Measurements from ENCODE around the gene FBXO15.

FBXO15 gene

GRCh38 chr18:74153377-74153776, 5.7 kb upstream of the FBXO15 start:
- no peak for DNase-seq

DNA sequence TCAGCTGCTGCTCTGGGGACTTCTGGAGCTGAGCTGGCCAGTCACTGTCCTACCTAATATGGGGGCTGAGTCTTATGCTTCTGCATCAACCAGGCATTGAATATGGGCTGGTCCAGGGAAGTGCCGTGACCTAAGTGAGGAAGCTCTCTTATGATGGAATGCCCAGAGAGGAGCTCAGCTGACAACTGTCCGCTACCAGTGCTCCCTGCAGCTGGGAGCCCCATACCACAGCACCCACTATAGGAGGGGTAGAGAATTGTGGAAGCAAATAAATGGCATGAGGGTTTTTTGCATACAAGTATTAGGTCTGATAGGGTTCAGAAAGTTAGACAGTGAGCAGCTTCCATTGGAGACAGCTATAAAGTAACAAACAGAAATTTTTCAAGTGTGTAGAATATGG, 5.2 kb upstream of the FBXO15 start:
- no peak for DNase-seq

GRCh38 chr18:74152270-74152669, 4.6 kb upstream of the FBXO15 start:
- no peak for DNase-seq

- DNase-seq, result no peak
These were observed 2.2 kb upstream of the FBXO15 start for GRCh38 chr18:74149878-74150277.

- DNase-seq, result no peak
These were observed 973 bp upstream of the FBXO15 start for GRCh38 chr18:74148543-74149070.

GRCh38 chr18:74147491-74147778, 199 bp downstream of the FBXO15 start:
- no peak for DNase-seq

DNA sequence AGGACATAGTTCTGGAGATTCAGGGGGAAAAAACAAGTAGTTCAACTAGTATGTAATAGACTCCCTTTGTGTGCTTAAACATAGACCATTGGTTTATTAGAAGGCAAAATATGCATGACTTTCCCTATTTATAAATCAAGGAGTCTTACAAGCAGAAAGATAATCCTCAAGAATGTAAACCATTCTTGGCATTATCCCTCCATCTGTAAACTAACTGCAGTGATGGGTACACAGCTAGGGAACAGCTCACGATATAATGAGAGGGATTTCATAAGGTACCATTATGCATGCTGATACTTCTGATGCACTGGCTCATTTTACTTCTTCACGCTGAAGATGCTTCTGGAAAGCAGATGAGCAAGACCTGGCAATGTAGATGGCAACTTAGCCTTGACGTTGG, 878 bp downstream of the FBXO15 start:
- no peak for DNase-seq

DNA sequence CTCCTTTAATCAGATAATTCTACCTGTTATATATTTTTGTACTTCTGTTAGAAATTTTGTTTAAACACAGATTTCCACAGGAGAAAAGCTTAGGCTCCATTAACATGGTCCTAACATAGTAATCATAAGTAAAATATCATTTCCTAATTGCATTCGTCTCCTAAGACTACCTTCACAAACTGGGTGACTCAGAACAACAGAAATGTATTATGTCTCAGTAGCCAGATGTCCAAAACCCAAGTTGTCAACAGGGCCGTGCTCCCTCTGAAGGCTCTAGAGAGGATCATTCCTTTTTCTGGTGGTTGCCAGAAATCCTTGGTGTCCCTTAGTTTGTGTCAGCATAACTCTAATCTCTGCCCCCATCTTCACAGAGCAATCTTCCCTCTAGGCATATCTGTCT, 5.4 kb downstream of the FBXO15 start:
- DNase-seq, result no peak

- no peak for DNase-seq
These were observed 6.0 kb downstream of the FBXO15 start for GRCh38 chr18:74141667-74142066.

GRCh38 chr18:74140582-74140981, 7.1 kb downstream of the FBXO15 start:
- DNase-seq, result no peak

DNA sequence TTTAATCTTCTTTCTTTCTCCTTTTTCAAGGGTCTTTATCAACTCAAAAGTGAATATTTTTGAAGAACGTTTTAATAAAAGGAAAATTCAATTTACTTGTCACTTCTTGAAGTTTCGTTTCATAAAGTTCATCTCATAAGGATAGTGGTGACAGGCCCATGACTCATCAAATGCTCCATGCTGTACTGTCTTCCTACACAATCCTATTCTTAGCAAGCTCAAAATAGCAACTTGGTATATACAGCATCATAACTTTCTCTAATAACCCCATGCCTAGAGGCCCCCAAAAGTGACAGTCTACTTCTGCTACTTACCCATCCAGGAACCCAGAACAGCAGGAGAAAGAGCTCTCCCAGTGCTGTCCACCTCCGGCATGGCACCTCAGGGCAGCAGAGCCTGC, 7.7 kb downstream of the FBXO15 start:
- DNase-seq, result no peak

DNA sequence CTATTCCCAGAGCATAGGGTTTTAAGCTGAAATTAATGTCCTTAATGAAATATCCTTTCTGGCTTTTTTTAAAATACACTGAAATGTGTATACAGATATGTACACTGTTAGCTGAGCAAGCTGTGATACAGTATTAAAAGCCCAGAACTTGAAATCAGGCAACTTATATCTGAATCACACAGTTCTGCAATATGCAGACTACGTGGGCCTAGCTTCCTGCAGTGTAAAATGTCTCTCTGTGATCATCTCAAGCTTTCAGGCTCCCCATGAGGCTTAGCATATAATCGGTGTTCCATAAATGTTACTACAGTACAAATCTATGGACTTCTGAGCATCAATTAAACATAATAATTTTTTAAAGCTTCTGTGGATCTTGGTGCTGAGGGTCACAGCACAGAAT, 8.2 kb downstream of the FBXO15 start:
- DNase-seq, result no peak

GRCh38 chr18:74137920-74138538, 9.6 kb downstream of the FBXO15 start:
- DNase-seq, result no peak

DNA sequence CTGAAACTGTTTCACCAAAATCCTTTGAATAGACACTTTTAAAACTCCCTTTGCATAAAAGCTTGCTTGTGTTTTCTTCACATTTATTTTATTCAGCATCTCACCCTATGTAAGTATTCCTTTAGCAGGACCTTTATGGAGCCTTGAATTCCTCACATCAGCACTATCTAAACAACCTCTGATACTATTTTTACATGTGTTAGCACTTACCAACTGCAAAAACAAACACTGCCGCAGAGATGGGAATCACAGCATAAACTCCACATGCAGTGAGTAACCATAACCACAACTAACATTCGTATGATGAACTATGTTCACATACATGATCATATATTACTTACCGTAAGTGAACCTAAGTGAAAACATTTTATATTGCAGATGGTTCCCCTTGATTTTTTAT, 15.4 kb downstream of the FBXO15 start:
- DNase-seq, result no peak

DNA sequence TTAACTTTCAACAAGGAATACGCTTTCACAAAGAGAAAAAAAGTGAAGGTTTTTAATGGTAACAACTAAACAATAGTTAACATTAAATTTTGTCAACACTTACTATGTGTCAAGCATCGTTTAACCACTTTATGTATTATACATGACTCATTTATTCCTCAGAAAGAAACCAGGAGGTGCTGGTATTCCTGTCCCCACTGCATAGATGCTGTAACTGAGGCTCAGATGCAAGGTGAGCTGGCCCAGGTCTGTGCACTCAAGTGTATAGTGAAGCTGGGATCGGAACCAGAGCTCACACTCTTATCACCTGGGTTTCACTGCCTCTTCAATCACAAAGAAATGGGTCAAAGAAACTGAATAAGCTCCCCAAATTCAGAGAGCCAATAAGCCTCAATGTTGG, 16.5 kb downstream of the FBXO15 start:
- no peak for DNase-seq

- DNase-seq, result no peak
These were observed 19.5 kb downstream of the FBXO15 start for GRCh38 chr18:74128159-74128558.

GRCh38 chr18:74126684-74127655, 20.7 kb downstream of the FBXO15 start:
- DNase-seq, result no peak

GRCh38 chr18:74124642-74125041, 23.0 kb downstream of the FBXO15 start:
- DNase-seq, result no peak

- DNase-seq, result no peak
These were observed 24.4 kb downstream of the FBXO15 start for GRCh38 chr18:74123200-74123599.

DNA sequence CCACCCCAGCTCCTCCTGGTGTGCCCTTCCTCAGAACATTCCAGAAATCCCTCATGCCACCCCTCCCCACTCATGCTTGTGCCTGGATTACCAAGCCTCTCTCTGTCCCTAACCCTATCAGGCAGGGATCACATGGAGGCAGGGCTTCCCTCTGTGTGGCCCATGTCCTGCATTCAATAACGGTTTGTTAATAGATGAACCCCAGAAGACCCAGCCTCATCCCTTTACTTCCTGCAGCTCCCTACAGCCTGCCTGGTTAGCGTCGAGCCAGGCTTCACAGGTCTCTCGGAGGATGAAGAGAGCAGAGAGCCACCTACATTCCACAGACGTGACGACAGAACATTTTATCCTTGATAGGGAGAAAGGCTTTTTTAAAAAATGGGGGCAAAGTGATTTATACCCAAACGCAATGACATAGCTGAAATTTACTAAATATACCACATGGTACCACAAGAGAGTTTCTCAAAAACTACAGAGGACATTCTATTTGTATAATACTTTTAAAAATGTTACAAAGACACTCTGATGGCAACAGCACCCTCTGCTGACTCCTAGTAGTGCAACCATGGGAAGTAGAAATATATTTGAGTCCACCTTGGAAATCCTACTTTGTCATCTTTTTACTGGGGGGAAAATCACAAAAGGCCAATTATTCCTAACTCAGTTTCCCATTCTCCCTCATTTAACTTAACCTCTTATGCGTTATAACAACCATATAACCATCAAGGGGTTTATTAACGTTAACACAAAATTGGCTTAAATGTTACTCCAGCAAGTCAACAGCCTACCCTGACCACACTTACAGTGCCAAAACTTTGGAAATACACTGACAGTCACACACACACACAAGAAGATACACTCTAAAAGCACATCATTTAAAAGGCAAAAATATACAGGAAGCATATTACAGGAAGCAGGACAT, 30.7 kb downstream of the FBXO15 start:
- peak; percentile 1 for DNase-seq

DNA sequence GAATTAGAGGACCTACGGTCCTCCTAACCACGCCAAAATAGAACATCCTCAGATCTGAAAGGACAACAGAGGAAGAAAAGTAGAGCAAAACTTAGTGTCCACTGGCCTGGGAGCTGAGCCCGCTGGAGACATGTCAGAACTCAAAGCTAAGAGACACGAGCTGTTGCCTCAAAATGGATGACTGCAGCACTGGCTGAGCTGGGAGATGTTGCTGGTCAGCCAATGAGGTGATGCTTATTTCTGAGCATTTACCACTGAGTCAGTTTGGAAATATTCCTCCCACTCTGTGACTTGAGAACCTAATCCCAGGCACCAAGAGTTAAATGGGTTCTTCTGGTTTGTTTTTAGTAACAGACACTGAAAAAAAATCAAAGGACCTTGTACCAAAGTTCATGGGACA, 32.6 kb downstream of the FBXO15 start:
- DNase-seq, result no peak

DNA sequence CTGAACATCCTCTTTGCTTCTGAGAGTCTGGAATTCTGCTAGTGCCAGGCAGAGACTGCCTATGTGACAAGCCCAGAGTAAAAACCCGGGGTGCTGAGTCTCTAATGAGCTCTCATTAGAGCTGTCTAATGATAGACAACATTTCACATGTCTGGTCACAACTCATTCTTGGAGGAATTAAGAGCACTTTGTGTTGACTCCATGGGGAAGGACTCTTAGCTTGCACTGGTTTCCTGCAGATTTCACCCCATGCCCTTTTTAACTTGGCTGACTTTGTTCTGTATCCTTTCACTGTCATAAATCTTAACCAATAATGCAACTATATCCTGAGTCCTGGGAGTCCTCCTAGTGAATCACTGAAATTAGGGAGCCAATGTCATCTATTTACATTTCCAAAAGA, 33.5 kb downstream of the FBXO15 start:
- no peak for DNase-seq

DNA sequence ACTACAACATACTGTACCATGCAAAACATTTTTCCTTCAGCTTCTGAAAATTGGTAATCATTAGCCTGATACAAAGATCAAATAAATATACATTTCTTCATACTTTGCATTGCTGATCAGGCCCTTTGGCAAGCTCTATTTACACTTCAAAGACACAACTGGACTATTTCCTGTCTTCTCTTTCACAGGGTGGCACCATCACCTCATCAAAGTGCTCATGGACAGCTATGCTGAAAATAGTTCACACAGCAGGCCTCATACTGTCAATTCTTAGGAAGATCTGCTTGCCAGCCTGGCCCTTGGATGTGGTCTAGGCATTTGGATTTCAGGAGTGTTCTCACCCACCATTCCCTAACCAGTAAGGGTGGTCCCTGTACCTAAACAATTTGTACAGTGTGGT, 33.9 kb downstream of the FBXO15 start:
- no peak for DNase-seq
